Naive thymus-derived CD8-positive, alpha-beta T cell (primary cell): ENCODE results near the gene HGFAC. TPM values are rescaled to one million over a fixed set of nuclear protein-coding genes. Genes with fewer than 3 reads are reported as not detected.

ENCODE experiments used
- ATAC-seq, 2 donors: fragments of 150-1000 bp; cut with Tn5 transposase in 1 of 2; sonication (Bioruptor Pico), chemical (Tn5 transposase) in 1 of 2; 1 replicate in 1 of 2; 2 replicates in 1 of 2; pipeline ENCODE4 v1.10.0; 2021; ENCODE audit warnings: mild to moderate bottlenecking in 2 of 2, moderate library complexity in 2 of 2
- POLR2A ChIA-PET: fragments of 350-600 bp; sonication (Branson Sonifier 250); formaldehyde crosslinking; loops from one replicate; lab custom pipeline; 2021; ENCODE audit warnings: antibody characterized with exemption; lab: Charles Lee
- DNase-seq, 10 donors: peaks; one replicate each; pipeline versions ENCODE4 v3.0.0 to v3.0.0-alpha.2; 2020 to 2022
- H3K27ac Mint-ChIP-seq, 10 donors: one replicate each; pipeline ENCODE4 v1.8.0; 2020 to 2022; ENCODE audit warnings: mild to moderate bottlenecking in 10 of 10, mixed read lengths in 10 of 10, moderate library complexity in 4 of 10, inconsistent platforms in 1 of 10
- H3K27me3 Mint-ChIP-seq, 5 donors: one replicate each; pipeline ENCODE4 v1.8.0; 2021 to 2022; ENCODE audit warnings: mixed read lengths in 5 of 5
- H3K36me3 Mint-ChIP-seq, 3 donors: one replicate each; pipeline ENCODE4 v1.8.0; 2020 to 2022; ENCODE audit warnings: mixed read lengths in 3 of 3, mild to moderate bottlenecking in 2 of 3, inconsistent platforms in 1 of 3
- H3K4me1 Mint-ChIP-seq, 4 donors: one replicate each; pipeline ENCODE4 v1.8.0; 2021 to 2022; ENCODE audit warnings: mixed read lengths in 4 of 4
- H3K4me3 Mint-ChIP-seq, 10 donors: one replicate each; pipeline ENCODE4 v1.8.0; 2020 to 2022; ENCODE audit warnings: mild to moderate bottlenecking in 10 of 10, mixed read lengths in 10 of 10, moderate library complexity in 6 of 10, inconsistent platforms in 1 of 10
- H3K9me3 Mint-ChIP-seq, 9 donors: one replicate each; pipeline ENCODE4 v1.8.0; 2020 to 2022; ENCODE audit warnings: mixed read lengths in 9 of 9, mild to moderate bottlenecking in 3 of 9, inconsistent platforms in 1 of 9, moderate library complexity in 1 of 9
- polyA plus RNA-seq, 3 donors: library from polyadenylated mRNA; unstranded; fragments of 300-500 nt; fragmentation: Illumina TruSeq; gene quantifications; one replicate each; pipeline ENCODE4 v1.2.3, GENCODE V29; 2021
- total RNA-seq, 8 experiments: library from RNA in 2 of 8; stranded (reverse) in 2 of 8; gene quantifications; one replicate each; pipeline ENCODE4 v1.2.3 and lab custom pipeline; 2021 to 2026

Gene HGFAC
- total and polyA plus RNA-seq, 5 experiments from 2014 or later = not detected

DNA sequence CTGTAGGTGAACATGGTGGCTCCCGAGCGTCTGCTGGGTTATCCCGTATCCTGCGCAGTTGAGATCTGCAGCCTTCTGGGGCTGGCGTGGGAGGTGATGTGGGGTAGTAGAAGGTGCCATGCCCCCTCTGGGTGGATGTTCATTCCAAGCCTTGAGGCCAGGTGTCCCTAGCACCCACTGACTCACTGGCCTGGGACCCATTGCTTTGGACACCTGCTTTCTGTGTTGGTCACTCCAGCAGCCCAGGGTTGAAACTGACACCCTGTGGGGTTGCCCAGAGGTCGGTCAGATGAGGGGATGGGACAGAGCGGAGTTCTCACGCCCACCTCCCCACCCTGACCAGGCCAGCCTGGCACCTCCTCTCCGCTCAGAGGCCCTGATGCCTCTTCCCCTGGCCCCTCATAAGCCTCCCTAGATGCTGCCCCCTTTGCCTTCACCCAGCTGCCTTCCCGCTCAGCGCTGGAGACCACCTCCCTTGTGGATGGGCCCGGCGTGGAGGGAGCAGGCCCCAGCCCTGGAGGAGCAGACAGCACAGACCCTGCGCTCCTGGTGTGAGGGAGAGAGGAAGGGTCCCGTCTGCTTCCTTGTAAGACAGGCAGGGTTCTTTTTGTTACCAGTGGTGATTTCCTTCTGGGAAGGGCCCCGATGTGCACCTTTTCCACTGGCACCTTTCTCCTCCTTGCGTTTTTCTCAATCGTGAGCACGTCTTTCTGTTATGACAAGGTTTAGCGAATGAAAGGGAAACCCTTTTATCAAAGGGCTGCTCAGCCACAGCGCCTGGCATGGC is 23.3 kb downstream of the HGFAC start:
- Mint-ChIP-seq H3K4me1 (peaks cover 0 to 7% (median under 1%) of the 10 kb centered on the region in 4 donors), H3K4me3 (peak overlapping the region in 1 of 10 donors; percentile 26), H3K9me3 (peaks cover 0 to 2% (median under 1%) of the 10 kb centered on the region in 9 donors), H3K36me3 (peaks cover 0 to 2% (median 0%) of the 10 kb centered on the region in 3 donors), H3K27me3 (peaks cover 1 to 33% (median 11%) of the 10 kb centered on the region in 5 donors), H3K27ac (peak overlapping the region in 1 of 10 donors; percentile 9)
- ATAC-seq = no peak
- POLR2A ChIA-PET = no interaction called here
- DNase-seq = peak in 1 of 10 donors; percentile 5

- Mint-ChIP-seq H3K4me1 (peaks cover 0 to 7% (median under 1%) of the 10 kb centered on the region in 4 donors), H3K36me3 (no peaks in the 10 kb centered on the region), H3K4me3 (peak overlapping the region in 1 of 10 donors; percentile 26), H3K9me3 (no peaks in the 10 kb centered on the region), H3K27ac (no peak overlapping the region), H3K27me3 (peaks cover 0 to 26% (median 11%) of the 10 kb centered on the region in 5 donors)
- peak in 1 of 10 donors; percentile 5 for DNase-seq
- ATAC-seq = no peak
- POLR2A ChIA-PET = no interaction called here
Observed at GRCh38 chr4:3465698-3466671, 24.2 kb downstream of the HGFAC start.

GRCh38 chr4:3466691-3467600 is 25.2 kb downstream of the HGFAC start:
- H3K9me3 Mint-ChIP-seq = no peaks in the 10 kb centered on the region
- H3K27me3 Mint-ChIP-seq = peaks cover 0 to 26% (median 11%) of the 10 kb centered on the region in 5 donors
- peaks cover 0 to 7% (median under 1%) of the 10 kb centered on the region in 4 donors for H3K4me1 Mint-ChIP-seq
- DNase-seq (peak in 1 of 10 donors; percentile 3), ATAC-seq (no peak)
- H3K36me3 Mint-ChIP-seq = no peaks in the 10 kb centered on the region
- no peak overlapping the region for H3K27ac Mint-ChIP-seq
- H3K4me3 Mint-ChIP-seq = no peak overlapping the region
- POLR2A ChIA-PET = no interaction called here

DNA sequence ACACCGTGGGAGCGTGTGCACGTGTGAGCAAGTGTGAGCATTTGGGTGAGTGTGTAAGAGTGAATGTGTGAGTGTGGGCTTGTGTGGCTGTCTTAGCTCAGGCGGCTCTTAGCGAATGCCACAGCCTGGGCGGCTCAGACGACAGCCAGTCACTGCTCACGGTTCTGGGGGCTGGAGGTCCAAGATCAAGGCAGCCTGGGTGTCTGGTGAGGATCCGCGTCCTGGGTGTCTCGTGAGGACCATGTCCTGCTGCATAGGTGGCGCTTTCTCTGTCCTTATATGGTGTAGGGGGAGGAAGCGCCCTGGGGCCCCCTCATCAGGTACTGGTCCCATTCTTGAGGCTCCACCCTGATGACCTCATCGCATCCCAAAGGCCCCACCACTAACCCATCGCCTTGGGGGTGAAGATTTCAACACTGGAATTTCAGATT is 25.8 kb downstream of the HGFAC start:
- peaks cover 0 to 21% (median 11%) of the 10 kb centered on the region in 5 donors for H3K27me3 Mint-ChIP-seq
- H3K27ac Mint-ChIP-seq = no peak overlapping the region
- POLR2A ChIA-PET = no interaction called here
- no peak for DNase-seq
- no peaks in the 10 kb centered on the region for H3K36me3 Mint-ChIP-seq
- no peak for ATAC-seq
- H3K4me1 Mint-ChIP-seq = peaks cover 0 to 3% (median under 1%) of the 10 kb centered on the region in 4 donors
- no peak overlapping the region for H3K4me3 Mint-ChIP-seq
- H3K9me3 Mint-ChIP-seq = no peaks in the 10 kb centered on the region

- Mint-ChIP-seq H3K36me3 (no peaks in the 10 kb centered on the region), H3K4me3 (no peak overlapping the region)
- no peak for DNase-seq
Observed at GRCh38 chr4:3468154-3468553, 26.4 kb downstream of the HGFAC start.

DNA sequence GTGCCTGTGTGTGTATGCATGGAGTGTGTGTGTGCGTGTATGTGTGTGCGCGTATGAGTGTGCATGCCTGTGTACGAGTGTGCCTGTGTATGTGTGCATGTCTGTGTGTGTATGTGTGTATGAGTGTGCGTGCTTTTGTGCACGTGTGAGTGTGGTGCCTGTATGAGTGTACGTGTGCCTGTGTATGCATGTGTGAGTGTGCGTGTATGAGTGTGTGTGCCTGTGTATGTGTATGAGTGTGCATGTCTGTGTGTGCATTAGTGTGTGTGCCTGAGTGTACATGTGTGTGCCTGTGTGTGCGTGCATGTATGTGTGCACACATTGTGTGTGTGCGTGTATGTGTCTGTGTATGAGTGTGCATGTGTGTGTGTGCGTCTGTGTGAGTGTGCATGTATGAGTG is 27.0 kb downstream of the HGFAC start:
- ATAC-seq (no peak), DNase-seq (no peak)
- Mint-ChIP-seq H3K9me3 (no peaks in the 10 kb centered on the region), H3K4me1 (peaks cover 0 to 1% (median 0%) of the 10 kb centered on the region in 4 donors), H3K27ac (no peak overlapping the region), H3K27me3 (peaks cover 0 to 19% (median 11%) of the 10 kb centered on the region in 5 donors), H3K4me3 (no peak overlapping the region), H3K36me3 (no peaks in the 10 kb centered on the region)
- POLR2A ChIA-PET = no interaction called here

More at GRCh38 chr4:3468154-3468553, 26.4 kb downstream of the HGFAC start:
- no peak for ATAC-seq
- H3K9me3 Mint-ChIP-seq = no peaks in the 10 kb centered on the region
- POLR2A ChIA-PET = no interaction called here
- no peak overlapping the region for H3K27ac Mint-ChIP-seq
- H3K4me1 Mint-ChIP-seq = peaks cover 0 to 1% (median 0%) of the 10 kb centered on the region in 4 donors
- peaks cover 0 to 19% (median 11%) of the 10 kb centered on the region in 5 donors for H3K27me3 Mint-ChIP-seq

DNA sequence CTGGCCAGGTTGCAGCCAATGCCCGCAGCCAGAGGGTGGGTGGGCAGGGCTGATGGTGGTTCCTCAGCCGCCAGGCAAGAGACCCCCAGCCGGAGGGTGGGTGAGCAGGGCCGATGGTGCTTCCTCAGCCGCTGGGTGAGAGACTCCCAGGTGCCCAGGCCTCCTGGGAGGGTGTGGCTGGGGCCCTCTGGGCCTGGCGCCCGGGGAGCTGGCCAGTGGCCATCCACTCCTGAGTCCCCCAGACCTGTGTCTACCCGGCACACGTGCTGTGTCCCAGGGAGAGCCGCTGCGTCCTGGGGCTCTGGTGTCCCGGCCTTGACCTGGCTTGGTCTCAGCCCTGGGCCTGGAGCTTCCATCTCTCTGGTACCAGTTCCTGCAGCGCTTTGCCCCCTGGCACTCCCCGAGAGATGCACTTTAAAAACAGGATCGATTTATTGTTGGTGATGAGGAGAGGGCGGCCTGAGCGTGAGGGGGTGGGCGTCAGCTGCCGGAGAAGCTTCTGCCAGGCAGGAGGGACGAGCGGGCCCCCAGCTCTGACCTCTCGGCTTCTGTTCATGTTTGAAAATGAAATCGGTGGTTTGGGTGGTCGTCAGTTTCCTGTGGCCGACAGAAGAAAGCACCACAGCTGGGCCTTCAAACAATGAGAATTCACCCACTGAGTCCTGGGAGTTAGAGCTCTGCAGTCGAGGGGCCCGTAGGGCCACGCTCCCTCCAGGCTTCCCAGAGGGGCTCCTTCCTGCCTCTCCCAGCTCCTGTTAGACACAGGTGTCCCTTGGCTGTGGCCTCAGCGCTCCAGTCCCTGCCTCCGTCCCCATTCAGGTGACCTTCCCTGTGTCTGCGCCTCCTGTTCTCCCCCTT is 27.8 kb downstream of the HGFAC start:
- peak in 1 of 10 donors; percentile 3 for DNase-seq
- Mint-ChIP-seq H3K9me3 (no peaks in the 10 kb centered on the region), H3K36me3 (no peaks in the 10 kb centered on the region), H3K27me3 (peaks cover 0 to 15% (median 7%) of the 10 kb centered on the region in 5 donors), H3K4me1 (no peaks in the 10 kb centered on the region), H3K4me3 (no peak overlapping the region), H3K27ac (no peak overlapping the region)
- ATAC-seq = no peak
- POLR2A ChIA-PET = no interaction called here

DNA sequence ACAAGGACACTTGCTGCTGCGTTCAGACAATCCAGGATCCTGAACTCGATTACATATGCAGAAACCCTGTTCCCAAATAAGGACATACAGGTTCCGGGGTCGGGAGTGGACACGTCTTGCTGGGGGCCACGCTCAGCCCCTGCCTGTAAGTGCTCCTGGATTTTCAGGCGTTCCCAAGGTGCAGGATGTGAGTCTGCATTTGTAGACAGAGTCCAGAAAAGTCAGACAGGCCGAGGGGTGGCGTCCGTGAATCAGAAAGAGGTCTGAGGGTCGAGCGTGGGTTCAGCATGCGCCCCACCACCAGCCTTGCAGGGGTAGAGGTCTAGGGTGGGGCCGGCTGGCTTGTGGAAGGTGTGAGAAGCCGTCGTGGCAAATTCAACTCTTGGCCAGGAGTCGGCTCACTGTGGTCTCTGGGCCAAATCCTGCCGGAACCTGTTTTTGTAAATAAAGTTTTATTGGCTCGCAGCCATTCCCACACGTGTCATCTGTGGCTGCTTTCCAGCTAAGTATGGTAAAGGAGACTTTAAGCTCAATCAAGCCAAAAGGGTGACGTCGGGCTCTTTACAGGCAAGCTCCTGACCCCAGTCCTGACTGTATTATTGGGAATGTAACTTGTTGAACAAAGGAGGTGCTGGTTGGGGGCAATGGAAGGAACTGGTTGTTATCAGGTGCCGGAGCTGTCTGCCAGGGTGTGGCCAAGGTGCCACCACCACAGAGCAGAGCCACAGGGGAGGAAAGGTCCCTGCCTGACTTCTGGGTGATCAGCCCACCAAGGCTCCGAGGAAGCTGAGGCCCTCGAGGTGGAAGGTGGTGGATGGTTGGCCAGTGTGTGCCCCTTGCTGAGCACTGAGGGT is 28.7 kb downstream of the HGFAC start:
- H3K4me3 Mint-ChIP-seq = no peak overlapping the region
- H3K27me3 Mint-ChIP-seq = peaks cover 0 to 8% (median 1%) of the 10 kb centered on the region in 5 donors
- H3K9me3 Mint-ChIP-seq = no peaks in the 10 kb centered on the region
- no peaks in the 10 kb centered on the region for H3K36me3 Mint-ChIP-seq
- no peak for ATAC-seq
- H3K4me1 Mint-ChIP-seq = no peaks in the 10 kb centered on the region
- POLR2A ChIA-PET = no interaction called here
- DNase-seq = no peak
- H3K27ac Mint-ChIP-seq = no peak overlapping the region

DNA sequence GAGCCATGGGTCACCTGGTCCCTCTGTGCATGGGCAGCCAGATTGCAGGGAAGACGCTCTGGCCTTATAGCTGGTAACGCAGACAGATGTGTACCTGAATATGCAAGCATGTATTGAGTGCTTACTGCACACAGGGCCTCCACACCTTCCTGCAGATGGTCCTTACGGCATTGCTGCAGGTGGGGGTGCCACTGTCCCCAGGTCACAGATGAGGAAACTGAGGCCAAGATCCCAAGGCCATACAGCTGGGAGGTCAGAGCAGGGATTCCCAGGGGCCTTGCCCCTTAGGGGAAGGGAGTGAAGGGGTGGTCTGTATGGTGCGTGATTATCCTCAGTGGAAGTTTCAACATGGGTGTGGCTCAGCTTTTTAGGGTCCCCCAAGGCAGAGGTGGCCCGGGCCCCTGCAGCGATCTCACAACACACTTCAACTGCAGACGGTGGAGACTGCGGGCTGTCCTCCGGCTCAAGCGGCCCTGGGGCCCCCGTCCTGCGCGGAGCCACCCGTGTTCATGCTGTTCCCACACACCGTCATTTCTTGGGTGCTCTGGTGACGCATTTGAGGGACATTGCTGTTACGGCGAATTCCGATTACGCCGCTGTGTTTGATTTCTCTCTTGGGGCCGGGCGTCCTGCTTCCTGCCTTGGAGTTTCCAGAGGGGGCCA is 29.5 kb downstream of the HGFAC start:
- H3K36me3 Mint-ChIP-seq = no peaks in the 10 kb centered on the region
- peaks cover 0 to 6% (median 0%) of the 10 kb centered on the region in 5 donors for H3K27me3 Mint-ChIP-seq
- no peak overlapping the region for H3K27ac Mint-ChIP-seq
- ATAC-seq (no peak), DNase-seq (no peak)
- H3K4me1 Mint-ChIP-seq = no peaks in the 10 kb centered on the region
- POLR2A ChIA-PET = no interaction called here
- H3K9me3 Mint-ChIP-seq = no peaks in the 10 kb centered on the region
- no peak overlapping the region for H3K4me3 Mint-ChIP-seq

DNA sequence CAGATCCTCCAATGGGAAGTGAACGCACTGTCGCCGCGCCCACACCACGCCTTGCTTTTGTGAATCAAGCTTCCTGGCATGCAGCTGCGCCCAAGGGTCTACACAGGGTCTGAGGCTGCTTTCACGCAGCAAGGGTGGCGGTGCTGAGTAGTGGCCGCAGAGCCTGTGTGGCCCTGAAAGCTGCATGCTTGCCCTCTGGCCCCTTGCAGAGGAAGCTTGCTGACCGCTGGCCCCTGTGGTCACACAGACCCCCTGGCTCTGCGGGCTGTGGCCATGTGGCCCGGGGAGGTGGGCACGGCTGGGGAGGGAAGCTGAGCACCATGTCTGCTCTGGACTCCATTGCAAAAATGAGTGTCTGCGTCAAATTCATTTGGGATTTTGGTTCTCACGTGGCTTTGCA is 30.1 kb downstream of the HGFAC start:
- no peak overlapping the region for H3K4me3 Mint-ChIP-seq
- peak in 1 of 10 donors; percentile 4 for DNase-seq
- H3K4me1 Mint-ChIP-seq = peaks cover 0 to 1% (median 0%) of the 10 kb centered on the region in 4 donors
- no peak for ATAC-seq
- H3K27me3 Mint-ChIP-seq = peaks cover 0 to 11% (median 0%) of the 10 kb centered on the region in 5 donors
- H3K9me3 Mint-ChIP-seq = no peaks in the 10 kb centered on the region
- POLR2A ChIA-PET = no interaction called here
- H3K36me3 Mint-ChIP-seq = no peaks in the 10 kb centered on the region
- H3K27ac Mint-ChIP-seq = no peak overlapping the region
